Dendritic cell treated with granulocyte-macrophage colony-stimulating factor and Interleukin-4, amounts not matched to agents 40 ng/mL and 50 ng/mL, for 4 days (primary cell): Measurements from ENCODE around the gene SKIC2.
"Not testable (repeated sequence)": the region's sequence is repeated elsewhere in the genome, so short reads cannot be mapped to it uniquely, and the experiment has no call there.

Experiments
- H3K27ac Mint-ChIP-seq: one replicate; pipeline ENCODE4 v1.8.0; 2022; ENCODE audit warnings: mild to moderate bottlenecking, mixed read lengths
- H3K27me3 Mint-ChIP-seq: one replicate; pipeline ENCODE4 v1.8.0; 2022; ENCODE audit warnings: mild to moderate bottlenecking, mixed read lengths
- H3K36me3 Mint-ChIP-seq: one replicate; pipeline ENCODE4 v1.8.0; 2022; ENCODE audit warnings: low read depth, mixed read lengths
- H3K4me1 Mint-ChIP-seq: one replicate; pipeline ENCODE4 v1.8.0; 2022; ENCODE audit warnings: low read depth, mixed read lengths
- H3K4me3 Mint-ChIP-seq: one replicate; pipeline ENCODE4 v1.8.0; 2022; ENCODE audit warnings: mild to moderate bottlenecking, moderate library complexity, mixed read lengths
- H3K9me3 Mint-ChIP-seq: one replicate; pipeline ENCODE4 v1.8.0; 2022; ENCODE audit warnings: mixed read lengths
- intact Hi-C: fragments of 100-400 bp; cut with micrococcal nuclease; formaldehyde crosslinking; loops from one replicate; pipeline ENCODE4 v1.15.0; 2022

The SKIC2 gene

GRCh38 chr6:31930962-31931361, 28.0 kb upstream of the SKIC2 start:
- intact Hi-C loops = no loop called here

GRCh38 chr6:31932137-31932536, 26.8 kb upstream of the SKIC2 start:
- H3K4me3 Mint-ChIP-seq, intact Hi-C loops, H3K9me3 Mint-ChIP-seq, H3K27ac Mint-ChIP-seq: not testable (repeated sequence)
- peaks cover 13% of the 10 kb centered on the region for H3K27me3 Mint-ChIP-seq
- peaks cover 69% of the 10 kb centered on the region for H3K36me3 Mint-ChIP-seq
- peaks cover 52% of the 10 kb centered on the region for H3K4me1 Mint-ChIP-seq

More at GRCh38 chr6:31930962-31931361, 28.0 kb upstream of the SKIC2 start:
- Mint-ChIP-seq H3K36me3 (peaks cover 57% of the 10 kb centered on the region), H3K4me3 (no peak overlapping the region), H3K4me1 (peaks cover 55% of the 10 kb centered on the region), H3K27me3 (peaks cover 13% of the 10 kb centered on the region), H3K27ac (no peak overlapping the region), H3K9me3 (no peaks in the 10 kb centered on the region)

- H3K27me3 Mint-ChIP-seq = peaks cover 13% of the 10 kb centered on the region
- no peaks in the 10 kb centered on the region for H3K9me3 Mint-ChIP-seq
- intact Hi-C loops = no loop called here
- peak overlapping the region; percentile 4 for H3K27ac Mint-ChIP-seq
- H3K4me3 Mint-ChIP-seq = no peak overlapping the region
- peaks cover 38% of the 10 kb centered on the region for H3K4me1 Mint-ChIP-seq
- H3K36me3 Mint-ChIP-seq = peaks cover 72% of the 10 kb centered on the region
These were observed 25.4 kb upstream of the SKIC2 start for GRCh38 chr6:31933537-31933936.

GRCh38 chr6:31935021-31935420, 24.0 kb upstream of the SKIC2 start:
- no peak overlapping the region for H3K27ac Mint-ChIP-seq
- H3K4me1 Mint-ChIP-seq = peaks cover 32% of the 10 kb centered on the region
- no peaks in the 10 kb centered on the region for H3K9me3 Mint-ChIP-seq
- no peak overlapping the region for H3K4me3 Mint-ChIP-seq
- H3K27me3 Mint-ChIP-seq = peaks cover 13% of the 10 kb centered on the region
- peaks cover 86% of the 10 kb centered on the region for H3K36me3 Mint-ChIP-seq
- intact Hi-C loops = no loop called here

GRCh38 chr6:31935823-31936222, 23.2 kb upstream of the SKIC2 start:
- Mint-ChIP-seq H3K4me3 (no peak overlapping the region), H3K27ac (no peak overlapping the region), H3K9me3 (no peaks in the 10 kb centered on the region), H3K27me3 (peaks cover 16% of the 10 kb centered on the region), H3K36me3 (peaks cover 87% of the 10 kb centered on the region), H3K4me1 (peaks cover 31% of the 10 kb centered on the region)
- intact Hi-C loops = no loop called here

- Mint-ChIP-seq H3K27me3 (peaks cover 28% of the 10 kb centered on the region), H3K27ac (no peak overlapping the region), H3K4me1 (peaks cover 36% of the 10 kb centered on the region), H3K36me3 (peaks cover 94% of the 10 kb centered on the region), H3K4me3 (no peak overlapping the region), H3K9me3 (no peaks in the 10 kb centered on the region)
- intact Hi-C loops = no loop called here
These were observed 18.7 kb upstream of the SKIC2 start for GRCh38 chr6:31940256-31940664.

- no peak overlapping the region for H3K27ac Mint-ChIP-seq
These were observed 15.2 kb upstream of the SKIC2 start for GRCh38 chr6:31943742-31944141.

GRCh38 chr6:31945154-31945506, 13.8 kb upstream of the SKIC2 start:
- Mint-ChIP-seq H3K27ac (peak overlapping the region; percentile 78), H3K4me1 (peaks cover 76% of the 10 kb centered on the region), H3K27me3 (peaks cover 36% of the 10 kb centered on the region), H3K4me3 (peak overlapping the region; percentile 52), H3K36me3 (peaks cover 99% of the 10 kb centered on the region), H3K9me3 (no peaks in the 10 kb centered on the region)
- intact Hi-C loops = no loop called here

More at GRCh38 chr6:31943742-31944141, 15.2 kb upstream of the SKIC2 start:
- peaks cover 98% of the 10 kb centered on the region for H3K36me3 Mint-ChIP-seq
- H3K4me1 Mint-ChIP-seq = peaks cover 68% of the 10 kb centered on the region
- peaks cover 36% of the 10 kb centered on the region for H3K27me3 Mint-ChIP-seq
- no peaks in the 10 kb centered on the region for H3K9me3 Mint-ChIP-seq
- H3K4me3 Mint-ChIP-seq = no peak overlapping the region
- intact Hi-C loops = no loop called here

GRCh38 chr6:31945507-31946369, 13.2 kb upstream of the SKIC2 start, which contains the start of gene CFB:
Gene CFB, plus strand, starts transcription at chr6:31946095. Its CDS starts 127 bp downstream, at chr6:31946222.
- Mint-ChIP-seq H3K4me3 (peak within 1 kb of the TSS; percentile 52), H3K27me3 (peaks cover 34% of the 10 kb centered on the region), H3K9me3 (no peaks in the 10 kb centered on the region), H3K4me1 (peaks cover 71% of the 10 kb centered on the region), H3K36me3 (peaks cover 99% of the 10 kb centered on the region), H3K27ac (peak within 1 kb of the TSS; percentile 78)
- intact Hi-C loops = no loop called here

GRCh38 chr6:31946370-31946885, 12.5 kb upstream of the SKIC2 start:
- intact Hi-C loops = no loop called here
- peak overlapping the region; percentile 78 for H3K27ac Mint-ChIP-seq
- H3K4me1 Mint-ChIP-seq = peaks cover 69% of the 10 kb centered on the region
- H3K9me3 Mint-ChIP-seq = no peaks in the 10 kb centered on the region
- no peak overlapping the region for H3K4me3 Mint-ChIP-seq
- peaks cover 32% of the 10 kb centered on the region for H3K27me3 Mint-ChIP-seq
- peaks cover 99% of the 10 kb centered on the region for H3K36me3 Mint-ChIP-seq

- Mint-ChIP-seq H3K4me1 (peaks cover 69% of the 10 kb centered on the region), H3K36me3 (peaks cover 98% of the 10 kb centered on the region), H3K27me3 (peaks cover 28% of the 10 kb centered on the region), H3K4me3 (no peak overlapping the region), H3K27ac (no peak overlapping the region), H3K9me3 (no peaks in the 10 kb centered on the region)
- intact Hi-C loops = no loop called here
These were observed 11.8 kb upstream of the SKIC2 start for GRCh38 chr6:31947070-31947675.

GRCh38 chr6:31947864-31948263, 11.1 kb upstream of the SKIC2 start:
- peaks cover 67% of the 10 kb centered on the region for H3K4me1 Mint-ChIP-seq
- H3K27me3 Mint-ChIP-seq = peaks cover 21% of the 10 kb centered on the region
- H3K4me3 Mint-ChIP-seq = no peak overlapping the region
- H3K9me3 Mint-ChIP-seq = no peaks in the 10 kb centered on the region
- H3K27ac Mint-ChIP-seq = no peak overlapping the region
- peaks cover 97% of the 10 kb centered on the region for H3K36me3 Mint-ChIP-seq
- intact Hi-C loops = no loop called here

GRCh38 chr6:31948306-31948705, 10.7 kb upstream of the SKIC2 start:
- intact Hi-C loops = no loop called here
- peaks cover 69% of the 10 kb centered on the region for H3K4me1 Mint-ChIP-seq
- no peaks in the 10 kb centered on the region for H3K9me3 Mint-ChIP-seq
- peaks cover 97% of the 10 kb centered on the region for H3K36me3 Mint-ChIP-seq
- H3K27ac Mint-ChIP-seq = no peak overlapping the region
- H3K4me3 Mint-ChIP-seq = no peak overlapping the region
- H3K27me3 Mint-ChIP-seq = peaks cover 18% of the 10 kb centered on the region

GRCh38 chr6:31948753-31949413, 10.1 kb upstream of the SKIC2 start:
- peaks cover 16% of the 10 kb centered on the region for H3K27me3 Mint-ChIP-seq
- intact Hi-C loops = no loop called here
- peaks cover 97% of the 10 kb centered on the region for H3K36me3 Mint-ChIP-seq
- H3K4me1 Mint-ChIP-seq = peaks cover 69% of the 10 kb centered on the region
- H3K27ac Mint-ChIP-seq = peak overlapping the region; percentile 8
- H3K9me3 Mint-ChIP-seq = no peaks in the 10 kb centered on the region
- H3K4me3 Mint-ChIP-seq = no peak overlapping the region
